ENCODE measurements around the gene BSPRY.
"Not testable (repeated sequence)": the region's sequence is repeated elsewhere in the genome, so short reads cannot be mapped to it uniquely, and the experiment has no call there.

Gene BSPRY

DNA sequence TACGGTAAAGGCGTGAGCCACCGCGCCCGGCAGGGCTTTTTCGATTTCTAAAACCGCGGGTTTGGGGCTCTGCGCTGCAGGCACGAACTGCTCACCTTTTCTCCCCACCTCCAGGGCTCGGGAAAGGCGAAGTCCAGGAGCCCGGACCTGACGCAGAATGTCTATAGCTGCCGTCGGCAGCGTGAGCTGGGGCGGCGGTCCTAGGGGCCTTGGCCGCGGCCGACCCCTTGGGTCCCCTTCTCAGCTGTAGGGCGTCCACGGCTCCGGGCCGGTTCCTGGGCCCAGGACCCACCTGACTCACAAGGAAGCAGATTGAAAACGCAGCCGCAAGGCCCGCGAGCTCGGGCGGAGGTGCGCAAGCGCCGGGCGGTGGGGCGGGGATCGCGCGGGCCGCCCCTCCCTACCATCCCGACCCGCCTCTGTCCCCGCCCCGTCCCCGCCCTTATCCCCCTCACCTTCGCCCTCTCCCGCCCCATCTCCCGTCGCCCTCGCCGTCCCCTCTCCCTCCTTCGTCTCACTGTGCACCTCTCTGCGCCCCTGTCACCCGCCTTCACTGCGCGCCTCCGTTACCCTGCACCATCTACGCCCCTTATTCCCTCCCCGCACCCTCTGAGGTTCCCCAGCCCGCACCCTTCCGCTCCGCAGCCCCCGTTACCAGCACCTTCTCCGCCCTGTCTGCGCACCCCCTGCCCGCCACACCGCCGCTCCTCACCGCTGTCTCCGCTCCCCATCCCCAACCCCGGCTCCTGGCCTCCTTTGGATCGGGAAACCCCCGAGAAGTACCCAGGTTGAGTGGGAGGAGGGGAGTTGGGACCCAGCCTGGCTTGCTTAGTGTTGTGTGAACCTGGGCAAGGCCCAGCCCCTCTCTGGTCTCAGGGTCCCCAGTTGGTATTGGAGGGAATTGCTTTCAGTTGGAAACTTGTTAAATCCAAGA, 27.6 kb downstream of the BSPRY start, which contains the start of gene HDHD3:
TSS of gene HDHD3 (minus strand) at position 353 of the 934 bp plus-strand sequence. CDS start 2,632 bp downstream, outside the sequence.
- Histone ChIP-seq H3K4me3 (ENCODE audit: low read depth in 1 of 5, low read length in 5 of 5) (peak within 1 kb of the TSS; percentile 73 to 86 (median 79)), H3K27ac (ENCODE audit: low read depth, low read length) (peak within 1 kb of the TSS; percentile 69), H3K9ac (ENCODE audit: low read length in 5 of 5) (peak within 1 kb of the TSS; percentile 56 to 91 (median 80)), H3K27me3 (ENCODE audit: control insufficient read depth in 5 of 5, insufficient read depth in 4 of 5, low read length in 5 of 5) (no peaks in the 10 kb centered on the region), H3K4me1 (ENCODE audit: control insufficient read depth in 5 of 5, insufficient read depth in 5 of 5, low read length in 5 of 5) (peaks cover 0 to 20% (median 11%) of the 10 kb centered on the region in 5 donors), H3K9me3 (ENCODE audit: control insufficient read depth in 5 of 5, low read length in 5 of 5) (no peaks in the 10 kb centered on the region), H3K36me3 (ENCODE audit: control insufficient read depth in 5 of 5, insufficient read depth in 5 of 5, low read length in 5 of 5) (peaks cover 0 to 22% (median 16%) of the 10 kb centered on the region in 5 donors)

GRCh38 chr9:113379094-113379828, 29.9 kb downstream of the BSPRY start:
- not testable (repeated sequence) for H3K4me3 ChIP-seq (ENCODE audit: low read depth in 1 of 5, low read length in 5 of 5); H3K9me3 ChIP-seq (ENCODE audit: control insufficient read depth in 5 of 5, low read length in 5 of 5); H3K27me3 ChIP-seq (ENCODE audit: control insufficient read depth in 5 of 5, insufficient read depth in 4 of 5, low read length in 5 of 5); H3K36me3 ChIP-seq (ENCODE audit: control insufficient read depth in 5 of 5, insufficient read depth in 5 of 5, low read length in 5 of 5); H3K27ac ChIP-seq (ENCODE audit: low read depth, low read length); H3K9ac ChIP-seq (ENCODE audit: low read length in 5 of 5)
- peaks cover 0 to 17% (median 11%) of the 10 kb centered on the region in 5 donors for H3K4me1 ChIP-seq (ENCODE audit: control insufficient read depth in 5 of 5, insufficient read depth in 5 of 5, low read length in 5 of 5)

DNA sequence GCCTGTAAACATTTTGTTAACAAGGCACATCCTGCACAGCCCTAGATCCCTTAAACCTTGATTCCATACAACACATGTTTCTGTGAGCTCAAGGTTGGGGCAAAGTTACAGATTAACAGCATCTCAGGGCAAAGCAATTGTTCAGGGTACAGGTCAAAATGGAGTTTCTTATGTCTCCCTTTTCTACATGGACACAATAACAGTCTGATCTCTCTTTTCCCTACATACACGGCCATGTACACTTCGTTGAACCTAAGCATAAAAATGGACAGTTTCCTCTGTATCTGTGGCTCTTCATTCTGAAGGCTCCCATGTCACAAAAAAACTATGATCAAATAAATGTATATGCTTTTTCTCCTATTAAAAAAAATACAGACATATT, 30.5 kb downstream of the BSPRY start:
- H3K36me3 ChIP-seq (ENCODE audit: control insufficient read depth in 5 of 5, insufficient read depth in 5 of 5, low read length in 5 of 5); H3K9ac ChIP-seq (ENCODE audit: low read length in 5 of 5); H3K27me3 ChIP-seq (ENCODE audit: control insufficient read depth in 5 of 5, insufficient read depth in 4 of 5, low read length in 5 of 5); H3K4me3 ChIP-seq (ENCODE audit: low read depth in 1 of 5, low read length in 5 of 5); H3K9me3 ChIP-seq (ENCODE audit: control insufficient read depth in 5 of 5, low read length in 5 of 5); H3K27ac ChIP-seq (ENCODE audit: low read depth, low read length): not testable (repeated sequence)
- H3K4me1 ChIP-seq (ENCODE audit: control insufficient read depth in 5 of 5, insufficient read depth in 5 of 5, low read length in 5 of 5): peaks cover 0 to 17% (median 11%) of the 10 kb centered on the region in 5 donors

GRCh38 chr9:113380869-113381378, 31.6 kb downstream of the BSPRY start:
- Histone ChIP-seq H3K9ac (ENCODE audit: low read length in 5 of 5) (no peak overlapping the region), H3K4me1 (ENCODE audit: control insufficient read depth in 5 of 5, insufficient read depth in 5 of 5, low read length in 5 of 5) (peaks cover 0 to 8% (median 3%) of the 10 kb centered on the region in 5 donors), H3K4me3 (ENCODE audit: low read depth in 1 of 5, low read length in 5 of 5) (no peak overlapping the region), H3K9me3 (ENCODE audit: control insufficient read depth in 5 of 5, low read length in 5 of 5) (no peaks in the 10 kb centered on the region), H3K27me3 (ENCODE audit: control insufficient read depth in 5 of 5, insufficient read depth in 4 of 5, low read length in 5 of 5) (no peaks in the 10 kb centered on the region), H3K27ac (ENCODE audit: low read depth, low read length) (no peak overlapping the region), H3K36me3 (ENCODE audit: control insufficient read depth in 5 of 5, insufficient read depth in 5 of 5, low read length in 5 of 5) (peaks cover 0 to 2% (median 0%) of the 10 kb centered on the region in 5 donors)

GRCh38 chr9:113381441-113381840, 32.1 kb downstream of the BSPRY start:
- H3K27me3 ChIP-seq (ENCODE audit: control insufficient read depth in 5 of 5, insufficient read depth in 4 of 5, low read length in 5 of 5); H3K9me3 ChIP-seq (ENCODE audit: control insufficient read depth in 5 of 5, low read length in 5 of 5); H3K9ac ChIP-seq (ENCODE audit: low read length in 5 of 5); H3K4me1 ChIP-seq (ENCODE audit: control insufficient read depth in 5 of 5, insufficient read depth in 5 of 5, low read length in 5 of 5); H3K36me3 ChIP-seq (ENCODE audit: control insufficient read depth in 5 of 5, insufficient read depth in 5 of 5, low read length in 5 of 5); H3K27ac ChIP-seq (ENCODE audit: low read depth, low read length); H3K4me3 ChIP-seq (ENCODE audit: low read depth in 1 of 5, low read length in 5 of 5): not testable (repeated sequence)

DNA sequence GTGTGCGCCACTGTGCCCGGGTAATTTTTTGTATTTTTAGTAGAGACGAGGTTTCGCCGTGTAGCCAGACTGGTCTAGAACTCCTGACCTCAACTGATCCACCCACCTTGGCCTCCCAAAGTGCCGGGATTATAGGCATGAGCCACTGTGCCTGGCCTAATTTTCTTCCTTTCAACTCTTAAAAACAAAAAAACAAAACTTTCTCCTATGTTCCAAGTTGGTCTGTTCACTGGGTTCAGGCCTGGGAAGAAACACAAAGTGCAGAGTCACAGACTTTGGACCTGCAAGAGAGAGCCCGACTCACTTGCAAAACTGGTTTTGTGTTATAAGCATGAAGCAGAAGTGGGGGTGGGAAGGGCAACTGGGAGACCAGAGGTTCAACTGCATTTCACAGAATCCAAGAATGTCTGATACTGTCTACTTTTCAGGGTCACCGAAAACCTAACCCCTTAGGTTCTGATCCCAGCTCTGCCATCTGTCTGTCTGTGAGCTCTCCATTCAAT, 32.6 kb downstream of the BSPRY start:
- Histone ChIP-seq H3K27me3 (ENCODE audit: control insufficient read depth in 5 of 5, insufficient read depth in 4 of 5, low read length in 5 of 5) (no peaks in the 10 kb centered on the region), H3K9ac (ENCODE audit: low read length in 5 of 5) (no peak overlapping the region), H3K27ac (ENCODE audit: low read depth, low read length) (no peak overlapping the region), H3K36me3 (ENCODE audit: control insufficient read depth in 5 of 5, insufficient read depth in 5 of 5, low read length in 5 of 5) (peaks cover 0 to 6% (median 4%) of the 10 kb centered on the region in 5 donors), H3K4me3 (ENCODE audit: low read depth in 1 of 5, low read length in 5 of 5) (no peak overlapping the region), H3K9me3 (ENCODE audit: control insufficient read depth in 5 of 5, low read length in 5 of 5) (no peaks in the 10 kb centered on the region), H3K4me1 (ENCODE audit: control insufficient read depth in 5 of 5, insufficient read depth in 5 of 5, low read length in 5 of 5) (peaks cover 0 to 9% (median 3%) of the 10 kb centered on the region in 5 donors)

GRCh38 chr9:113386571-113387393, 37.4 kb downstream of the BSPRY start:
- Histone ChIP-seq H3K4me1 (ENCODE audit: control insufficient read depth in 5 of 5, insufficient read depth in 5 of 5, low read length in 5 of 5) (peaks cover 4 to 30% (median 25%) of the 10 kb centered on the region in 5 donors), H3K27ac (ENCODE audit: low read depth, low read length) (peak overlapping the region; percentile 49), H3K36me3 (ENCODE audit: control insufficient read depth in 5 of 5, insufficient read depth in 5 of 5, low read length in 5 of 5) (peaks cover 0 to 52% (median 49%) of the 10 kb centered on the region in 5 donors)

DNA sequence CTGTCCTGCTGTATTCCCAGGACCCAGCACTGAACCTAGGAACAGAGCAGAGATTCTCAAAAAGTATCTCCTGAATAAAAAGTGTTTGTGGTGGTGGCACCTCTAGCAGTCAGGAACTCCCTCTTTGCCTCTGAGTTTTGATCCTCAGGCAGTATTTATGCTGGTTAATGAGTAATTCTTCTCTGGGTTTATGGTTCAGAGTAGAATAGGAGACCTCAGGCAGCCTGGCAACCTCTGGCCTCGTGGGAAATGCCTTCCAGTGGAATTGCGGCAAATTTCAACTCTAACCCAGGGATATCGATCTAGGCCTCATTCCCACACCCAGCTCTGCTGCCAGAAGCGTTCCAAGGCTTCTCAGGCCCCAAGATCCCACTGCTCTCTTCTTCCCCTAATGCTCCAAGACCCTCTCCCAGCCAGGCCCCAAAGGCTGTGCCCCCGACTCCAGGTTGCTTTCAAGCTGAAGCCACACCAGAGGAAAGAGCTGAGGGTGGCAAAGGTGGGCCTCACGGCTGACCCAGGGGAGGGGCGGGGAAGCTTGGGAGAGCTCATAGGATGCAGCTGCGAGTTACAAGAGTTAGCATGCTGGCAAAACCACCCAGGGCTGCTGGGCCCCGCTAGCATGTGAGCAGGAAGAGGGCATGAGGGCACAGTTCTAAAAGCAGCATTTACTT, 38.4 kb downstream of the BSPRY start:
- Histone ChIP-seq H3K4me1 (ENCODE audit: control insufficient read depth in 5 of 5, insufficient read depth in 5 of 5, low read length in 5 of 5) (peaks cover 4 to 30% (median 25%) of the 10 kb centered on the region in 5 donors), H3K36me3 (ENCODE audit: control insufficient read depth in 5 of 5, insufficient read depth in 5 of 5, low read length in 5 of 5) (peaks cover 4 to 61% (median 57%) of the 10 kb centered on the region in 5 donors), H3K27ac (ENCODE audit: low read depth, low read length) (peak overlapping the region; percentile 49), H3K9me3 (ENCODE audit: control insufficient read depth in 5 of 5, low read length in 5 of 5) (no peaks in the 10 kb centered on the region), H3K9ac (ENCODE audit: low read length in 5 of 5) (peak overlapping the region in 2 of 5 donors; percentile 8 to 26), H3K4me3 (ENCODE audit: low read depth in 1 of 5, low read length in 5 of 5) (no peak overlapping the region), H3K27me3 (ENCODE audit: control insufficient read depth in 5 of 5, insufficient read depth in 4 of 5, low read length in 5 of 5) (no peaks in the 10 kb centered on the region)

More at GRCh38 chr9:113386571-113387393, 37.4 kb downstream of the BSPRY start:
- Histone ChIP-seq H3K9ac (ENCODE audit: low read length in 5 of 5) (no peak overlapping the region), H3K4me3 (ENCODE audit: low read depth in 1 of 5, low read length in 5 of 5) (no peak overlapping the region), H3K9me3 (ENCODE audit: control insufficient read depth in 5 of 5, low read length in 5 of 5) (no peaks in the 10 kb centered on the region), H3K27me3 (ENCODE audit: control insufficient read depth in 5 of 5, insufficient read depth in 4 of 5, low read length in 5 of 5) (no peaks in the 10 kb centered on the region)

DNA sequence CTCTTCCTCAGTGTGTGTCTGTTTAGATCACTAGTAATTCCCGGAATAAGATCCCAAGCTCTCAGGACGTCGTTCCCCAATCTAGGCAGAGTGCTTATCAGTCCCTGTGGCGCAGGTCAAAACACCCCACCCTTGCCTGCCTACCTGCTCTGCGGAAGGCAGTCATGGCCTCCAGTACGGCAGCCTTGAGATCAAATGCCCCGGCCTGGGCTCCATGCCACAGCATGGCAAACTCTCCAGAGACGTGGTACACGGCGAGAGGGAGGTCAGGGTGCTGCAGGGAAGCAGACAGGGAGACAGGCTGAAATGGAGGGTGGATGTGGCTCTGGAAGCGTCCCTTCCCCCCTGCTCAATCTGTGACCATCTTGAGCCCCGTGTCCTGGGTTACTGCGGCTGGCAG, 39.5 kb downstream of the BSPRY start:
- no peak overlapping the region for H3K9ac ChIP-seq (ENCODE audit: low read length in 5 of 5)
- H3K36me3 ChIP-seq (ENCODE audit: control insufficient read depth in 5 of 5, insufficient read depth in 5 of 5, low read length in 5 of 5): peaks cover 4 to 71% (median 62%) of the 10 kb centered on the region in 5 donors
- H3K9me3 ChIP-seq (ENCODE audit: control insufficient read depth in 5 of 5, low read length in 5 of 5): no peaks in the 10 kb centered on the region
- peaks cover 4 to 30% (median 25%) of the 10 kb centered on the region in 5 donors for H3K4me1 ChIP-seq (ENCODE audit: control insufficient read depth in 5 of 5, insufficient read depth in 5 of 5, low read length in 5 of 5)
- no peaks in the 10 kb centered on the region for H3K27me3 ChIP-seq (ENCODE audit: control insufficient read depth in 5 of 5, insufficient read depth in 4 of 5, low read length in 5 of 5)
- no peak overlapping the region for H3K27ac ChIP-seq (ENCODE audit: low read depth, low read length)
- H3K4me3 ChIP-seq (ENCODE audit: low read depth in 1 of 5, low read length in 5 of 5): no peak overlapping the region

Measured in subcutaneous abdominal adipose tissue (tissue), 5 donors.